OCI-LY3 (cell line): Measurements from ENCODE around the gene GRSF1.

Experiments
- EZH2phosphoT487 ChIP-seq: fragments of 200-600 bp; shearing (Covaris generic); IDR thresholded peaks from 2 replicates; pipeline ENCODE4 v1.6.1; 2018; ENCODE audit warnings: antibody characterized with exemption, mixed run types, low read depth
- TF ChIP-seq, protein P1 (sequence below): fragments of 200-600, 300-600 bp; sonication (generic); IDR thresholded peaks from 2 replicates; pipeline ENCODE4 v1.5.1; 2014; ENCODE audit warnings: antibody characterized with exemption, low read length, low read depth

DNA sequence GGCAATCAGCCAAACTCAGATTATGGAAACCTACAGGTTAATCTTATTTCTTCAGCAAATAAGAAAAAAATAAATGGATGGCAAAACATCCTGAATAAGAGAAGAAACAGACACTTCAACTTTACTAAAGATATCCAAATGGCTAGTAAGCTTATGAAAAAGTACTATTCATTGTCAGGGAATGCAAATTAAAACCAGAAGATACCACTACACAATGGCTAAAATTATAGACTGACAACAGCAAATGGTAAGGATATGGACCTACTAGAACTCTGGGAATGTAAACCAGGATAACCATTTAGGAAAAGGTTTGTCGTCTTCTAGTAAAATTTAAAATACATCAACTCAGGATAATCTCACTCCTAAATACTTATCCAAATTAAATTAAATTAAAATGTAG is 24.3 kb downstream of the GRSF1 start:
- TF ChIP-seq, protein P1, sequence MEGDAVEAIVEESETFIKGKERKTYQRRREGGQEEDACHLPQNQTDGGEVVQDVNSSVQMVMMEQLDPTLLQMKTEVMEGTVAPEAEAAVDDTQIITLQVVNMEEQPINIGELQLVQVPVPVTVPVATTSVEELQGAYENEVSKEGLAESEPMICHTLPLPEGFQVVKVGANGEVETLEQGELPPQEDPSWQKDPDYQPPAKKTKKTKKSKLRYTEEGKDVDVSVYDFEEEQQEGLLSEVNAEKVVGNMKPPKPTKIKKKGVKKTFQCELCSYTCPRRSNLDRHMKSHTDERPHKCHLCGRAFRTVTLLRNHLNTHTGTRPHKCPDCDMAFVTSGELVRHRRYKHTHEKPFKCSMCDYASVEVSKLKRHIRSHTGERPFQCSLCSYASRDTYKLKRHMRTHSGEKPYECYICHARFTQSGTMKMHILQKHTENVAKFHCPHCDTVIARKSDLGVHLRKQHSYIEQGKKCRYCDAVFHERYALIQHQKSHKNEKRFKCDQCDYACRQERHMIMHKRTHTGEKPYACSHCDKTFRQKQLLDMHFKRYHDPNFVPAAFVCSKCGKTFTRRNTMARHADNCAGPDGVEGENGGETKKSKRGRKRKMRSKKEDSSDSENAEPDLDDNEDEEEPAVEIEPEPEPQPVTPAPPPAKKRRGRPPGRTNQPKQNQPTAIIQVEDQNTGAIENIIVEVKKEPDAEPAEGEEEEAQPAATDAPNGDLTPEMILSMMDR: no peak
- TF ChIP-seq EZH2phosphoT487: no peak
